Measurements from ENCODE around the gene TMEM35A. TPM values are rescaled to one million over a fixed set of nuclear protein-coding genes. Genes with fewer than 3 reads are reported as not detected.

TMEM35A gene
- total RNA-seq, 1 experiment from 2014 or later: 4.3 TPM

- no peak overlapping the region for H2BK15ac ChIP-seq (ENCODE audit: low read depth, low read length)
- no peaks in the 10 kb centered on the region for H3K27me3 ChIP-seq (ENCODE audit: insufficient read depth, low read length)
- H3K9me3 ChIP-seq (ENCODE audit: control insufficient read depth, low read depth, low read length): peaks cover 6% of the 10 kb centered on the region
- no peak overlapping the region for H4K91ac ChIP-seq (ENCODE audit: insufficient read length, low read depth, low read length)
- no peaks in the 10 kb centered on the region for H3K79me2 ChIP-seq (ENCODE audit: insufficient read depth, low read length)
- H4K5ac ChIP-seq (ENCODE audit: insufficient read length, low read depth, low read length): no peak overlapping the region
- no peak overlapping the region for H2AK5ac ChIP-seq (ENCODE audit: insufficient read length, low read length)
- no peak overlapping the region for H3K56ac ChIP-seq (ENCODE audit: insufficient read length, low read depth, low read length)
- no peak overlapping the region for H2BK120ac ChIP-seq (ENCODE audit: low read depth, low read length, poor library complexity, severe bottlenecking)
- no peaks in the 10 kb centered on the region for H3K23me2 ChIP-seq (ENCODE audit: insufficient read length, low read depth, low read length, poor library complexity, severe bottlenecking)
- no peak overlapping the region for H3K18ac ChIP-seq (ENCODE audit: insufficient read length, low read depth, low read length)
- H3K4me1 ChIP-seq (ENCODE audit: insufficient read depth, low read length): no peaks in the 10 kb centered on the region
- no peak overlapping the region for H3K14ac ChIP-seq (ENCODE audit: insufficient read depth, low read length)
- no peak overlapping the region for H3K27ac ChIP-seq (ENCODE audit: insufficient read length, low read depth, low read length)
- H3T11ph ChIP-seq (ENCODE audit: low read length): no peak overlapping the region
- TF ChIP-seq CTCF (conservative IDR thresholded peaks at IDR 0.05): no peak
- no peak overlapping the region for H2BK5ac ChIP-seq (ENCODE audit: insufficient read length, low read length)
- no peak overlapping the region for H2BK12ac ChIP-seq (ENCODE audit: insufficient read length, low read depth, low read length)
- H3K4me2 ChIP-seq (ENCODE audit: insufficient read depth, insufficient read length, low read length): no peak overlapping the region
- H3K9me3 Mint-ChIP-seq: peaks cover 53 to 63% of the 10 kb centered on the region in 2 experiments
- no peak overlapping the region for H3K4me3 Mint-ChIP-seq
- H3K9ac ChIP-seq (ENCODE audit: extremely low read depth, insufficient read length, low read length): no peak overlapping the region
- no peaks in the 10 kb centered on the region for H4K20me1 ChIP-seq (ENCODE audit: control insufficient read depth, insufficient read depth, insufficient read length)
- H3K79me1 ChIP-seq (ENCODE audit: insufficient read depth, low read depth, low read length, poor library complexity, severe bottlenecking): no peaks in the 10 kb centered on the region
- WGBS (ENCODE audit: extremely low coverage, insufficient read length, low lambda C conversion rate): no CpG with 5 or more reads among the region's 1 CpG
- no peak overlapping the region for H3K4ac ChIP-seq (ENCODE audit: low read depth, low read length)
- no peak overlapping the region for H2AFZ ChIP-seq (ENCODE audit: low read length)
- H3K23ac ChIP-seq (ENCODE audit: insufficient read length, low read depth, low read length): no peak overlapping the region
- H3K27ac Mint-ChIP-seq: no peak overlapping the region
- no peak overlapping the region for H2BK20ac ChIP-seq (ENCODE audit: low read depth, low read length, poor library complexity, severe bottlenecking)
- no peak overlapping the region for H4K8ac ChIP-seq (replicated peaks; ENCODE audit: insufficient read length, low read depth, low read length)
- DNase-seq: no peak
- H3K27me3 Mint-ChIP-seq (ENCODE audit: low read depth): peaks cover 2% of the 10 kb centered on the region; the same call in 1 of the 2 replicates
- H3K36me3 Mint-ChIP-seq (ENCODE audit: insufficient read depth in 1 of 3, low read depth in 3 of 3): peaks cover 17 to 55% (median 34%) of the 10 kb centered on the region in 3 experiments
- no peaks in the 10 kb centered on the region for H3K4me1 Mint-ChIP-seq
Measured at GRCh38 chrX:101029665-101030064, 49.0 kb upstream of the TMEM35A start.
